Activated naive CD8-positive, alpha-beta T cell treated with anti-CD3 and anti-CD28 coated beads, Interleukin-2, amount 50 U/mL, for 24 hours (primary cell): ENCODE measurements around the gene TTN.

Experiments
- ATAC-seq: fragments of 150-1000 bp; cut with Tn5 transposase; one replicate; pipeline ENCODE4 v1.10.0; 2021
- DNase-seq: peaks from one replicate; pipeline ENCODE4 v3.0.0; 2021
- H3K27ac Mint-ChIP-seq: one replicate; pipeline ENCODE4 v1.8.0; 2021; ENCODE audit warnings: mild to moderate bottlenecking, mixed read lengths
- H3K27me3 Mint-ChIP-seq: one replicate; pipeline ENCODE4 v1.8.0; 2021; ENCODE audit warnings: mixed read lengths
- H3K36me3 Mint-ChIP-seq: one replicate; pipeline ENCODE4 v1.8.0; 2021; ENCODE audit warnings: low read depth, mixed read lengths
- H3K4me1 Mint-ChIP-seq: one replicate; pipeline ENCODE4 v1.8.0; 2021; ENCODE audit warnings: mixed read lengths
- H3K4me3 Mint-ChIP-seq: one replicate; pipeline ENCODE4 v1.8.0; 2021; ENCODE audit warnings: mild to moderate bottlenecking, moderate library complexity, mixed read lengths
- H3K9me3 Mint-ChIP-seq: one replicate; pipeline ENCODE4 v1.8.0; 2021; ENCODE audit warnings: mixed read lengths

Gene TTN

DNA sequence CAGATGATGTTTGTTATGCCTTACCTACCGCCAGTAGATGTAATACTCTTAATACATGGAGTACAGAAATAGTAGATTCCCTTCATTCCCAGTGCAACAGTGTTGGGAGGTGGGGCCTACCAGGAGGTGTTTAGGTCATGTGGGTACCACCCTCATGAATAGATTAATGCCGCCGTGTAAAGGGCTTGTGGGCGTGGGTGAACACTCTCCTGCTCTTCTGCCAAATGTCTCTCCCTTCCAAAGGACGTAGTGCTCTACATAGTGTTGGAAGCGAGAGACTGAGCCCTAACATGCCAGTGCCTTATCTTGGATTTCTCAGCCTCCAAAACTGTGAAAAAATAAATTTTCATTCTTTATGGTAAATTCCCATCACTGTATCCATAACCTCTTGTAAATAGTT lies 296.8 kb downstream of the TTN start:
- peaks cover 38% of the 10 kb centered on the region for H3K36me3 Mint-ChIP-seq
- no peak overlapping the region for H3K4me3 Mint-ChIP-seq
- ATAC-seq, result no peak
- H3K4me1 Mint-ChIP-seq, result peaks cover 36% of the 10 kb centered on the region
- no peaks in the 10 kb centered on the region for H3K9me3 Mint-ChIP-seq
- H3K27me3 Mint-ChIP-seq, result no peaks in the 10 kb centered on the region
- no peak for DNase-seq
- H3K27ac Mint-ChIP-seq, result no peak overlapping the region

DNA sequence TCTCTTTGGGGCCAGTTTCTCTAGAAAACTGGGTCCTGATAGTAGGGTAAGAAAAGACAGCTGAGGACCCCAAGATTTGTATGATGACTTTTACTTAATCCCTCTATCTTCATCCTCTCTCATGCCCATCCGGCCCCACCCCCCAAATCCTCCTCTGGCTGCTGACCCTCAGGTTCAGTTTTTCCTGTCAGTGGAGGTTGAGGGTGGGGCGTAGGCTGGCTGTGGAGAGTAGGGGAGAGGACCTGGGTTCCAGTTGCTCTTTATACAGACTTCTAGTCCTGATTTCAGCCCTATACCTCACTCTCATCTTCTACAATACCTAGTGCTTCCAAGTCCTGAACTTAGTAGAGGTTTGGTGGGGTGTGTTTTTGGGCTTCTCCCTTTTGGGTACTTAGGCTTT lies 298.6 kb downstream of the TTN start:
- no peak for DNase-seq
- H3K27ac Mint-ChIP-seq, result no peak overlapping the region
- no peaks in the 10 kb centered on the region for H3K9me3 Mint-ChIP-seq
- H3K36me3 Mint-ChIP-seq, result peaks cover 40% of the 10 kb centered on the region
- no peaks in the 10 kb centered on the region for H3K27me3 Mint-ChIP-seq
- H3K4me1 Mint-ChIP-seq, result peaks cover 20% of the 10 kb centered on the region
- ATAC-seq, result no peak
- H3K4me3 Mint-ChIP-seq, result no peak overlapping the region

DNA sequence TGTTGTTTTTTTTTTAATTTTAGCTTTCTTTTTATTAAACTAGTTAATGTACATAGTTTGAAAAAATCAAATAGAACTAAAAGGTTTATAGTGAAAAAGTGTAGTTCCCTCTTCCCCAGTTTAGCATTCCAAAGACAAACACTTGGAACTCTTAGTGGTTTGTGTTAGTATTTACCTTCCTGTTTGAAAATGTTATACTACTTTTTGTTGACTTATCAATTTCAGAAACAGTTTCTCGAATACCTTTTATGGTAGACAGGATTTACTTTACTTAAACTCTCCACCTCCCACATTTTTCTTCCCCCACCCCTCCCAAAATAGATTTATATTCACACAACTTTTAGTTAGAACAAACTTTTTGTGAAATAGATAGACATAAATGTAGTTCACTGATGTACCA lies 300.3 kb downstream of the TTN start:
- H3K27ac Mint-ChIP-seq, result no peak overlapping the region
- H3K9me3 Mint-ChIP-seq, result no peaks in the 10 kb centered on the region
- no peak overlapping the region for H3K4me3 Mint-ChIP-seq

DNA sequence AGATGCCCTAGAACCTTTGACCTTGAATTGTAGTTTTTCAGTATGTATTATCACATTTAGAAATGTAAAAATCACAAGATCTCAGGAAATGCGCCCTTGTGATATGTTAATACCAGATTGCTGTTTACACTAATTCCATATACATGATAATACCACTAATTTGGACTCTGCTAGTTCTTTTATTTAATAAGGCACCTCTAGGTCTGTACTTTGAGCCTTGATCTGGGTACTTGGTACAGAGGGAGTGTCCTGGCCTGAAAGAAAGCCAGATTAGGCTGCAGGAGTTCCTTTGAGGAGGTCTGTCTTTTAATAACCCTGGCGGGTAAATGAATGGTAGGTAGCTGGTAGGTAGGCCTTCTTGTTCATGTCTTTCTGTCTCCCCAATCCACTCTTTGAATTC lies 300.7 kb downstream of the TTN start:
- Mint-ChIP-seq H3K4me3 (no peak overlapping the region), H3K27ac (no peak overlapping the region), H3K4me1 (peaks cover 11% of the 10 kb centered on the region), H3K27me3 (no peaks in the 10 kb centered on the region), H3K9me3 (no peaks in the 10 kb centered on the region), H3K36me3 (peaks cover 44% of the 10 kb centered on the region)
- ATAC-seq (no peak), DNase-seq (no peak)

More for the DNA sequence above, 300.3 kb downstream of the TTN start:
- ATAC-seq, result no peak
- Mint-ChIP-seq H3K27me3 (no peaks in the 10 kb centered on the region), H3K4me1 (peaks cover 11% of the 10 kb centered on the region), H3K36me3 (peaks cover 43% of the 10 kb centered on the region)
- DNase-seq, result no peak

DNA sequence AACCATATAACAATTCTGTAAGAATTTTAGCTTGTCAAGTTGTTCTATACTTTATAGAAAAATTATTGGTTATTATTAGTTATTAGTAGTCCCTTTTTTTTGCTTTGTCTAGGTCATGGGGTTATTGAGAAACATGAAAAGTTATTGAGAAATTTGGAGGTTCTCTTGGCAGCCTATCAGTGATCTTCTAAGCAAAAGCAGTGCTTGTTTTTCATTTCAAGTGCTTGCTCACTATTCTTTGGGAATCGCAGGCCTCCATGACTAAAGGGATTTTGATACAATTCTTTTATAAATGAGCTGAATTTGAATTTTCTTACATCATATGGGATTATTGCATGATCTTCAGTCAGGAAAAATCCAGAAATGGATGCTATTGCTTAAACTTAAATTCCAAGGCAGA lies 301.1 kb downstream of the TTN start:
- no peak for DNase-seq
- Mint-ChIP-seq H3K36me3 (peaks cover 47% of the 10 kb centered on the region), H3K4me3 (no peak overlapping the region), H3K27ac (no peak overlapping the region), H3K9me3 (no peaks in the 10 kb centered on the region), H3K27me3 (no peaks in the 10 kb centered on the region), H3K4me1 (peaks cover 11% of the 10 kb centered on the region)
- no peak for ATAC-seq

DNA sequence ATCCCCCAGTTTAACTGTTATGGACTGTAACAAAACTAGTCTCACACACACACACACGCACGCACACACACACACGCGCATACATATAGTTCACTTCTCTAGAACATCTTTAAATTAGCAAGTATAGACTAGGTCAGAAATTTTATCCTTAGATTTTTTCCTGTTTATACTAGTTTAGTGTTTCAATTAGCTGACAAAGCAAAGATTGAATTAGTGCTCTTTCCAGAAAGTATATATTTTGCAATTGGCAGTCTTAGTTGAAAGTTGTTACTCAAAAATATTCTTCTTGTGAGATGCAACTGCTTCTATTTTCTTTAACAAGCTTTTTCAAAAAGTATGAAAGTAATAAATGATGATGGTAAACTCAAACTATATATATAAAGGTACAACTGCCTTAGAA lies 304.5 kb downstream of the TTN start:
- Mint-ChIP-seq H3K36me3 (peaks cover 65% of the 10 kb centered on the region), H3K4me3 (no peak overlapping the region), H3K27ac (no peak overlapping the region), H3K4me1 (peaks cover 8% of the 10 kb centered on the region), H3K9me3 (no peaks in the 10 kb centered on the region), H3K27me3 (no peaks in the 10 kb centered on the region)
- ATAC-seq (no peak), DNase-seq (no peak)

DNA sequence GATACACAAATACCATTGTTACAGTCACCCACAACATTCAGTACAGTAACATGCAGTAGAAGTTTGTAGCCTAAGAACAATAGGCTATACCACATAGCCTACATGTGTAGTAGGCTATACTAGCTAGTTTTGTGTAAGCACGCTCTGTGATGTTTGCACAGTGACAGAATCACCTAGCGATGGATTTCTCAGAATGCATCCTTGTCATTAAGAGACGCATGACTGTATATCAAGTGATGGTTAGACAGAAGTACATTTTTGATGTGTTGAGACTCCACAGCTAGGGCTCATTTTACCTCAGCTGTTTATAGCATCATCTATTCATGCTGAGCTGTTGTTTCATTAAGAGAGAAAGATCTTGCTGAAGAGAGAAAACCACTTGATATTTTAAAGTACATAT lies 307.6 kb downstream of the TTN start:
- Mint-ChIP-seq H3K36me3 (peaks cover 71% of the 10 kb centered on the region), H3K4me3 (no peak overlapping the region), H3K9me3 (no peaks in the 10 kb centered on the region), H3K27ac (no peak overlapping the region), H3K4me1 (no peaks in the 10 kb centered on the region), H3K27me3 (no peaks in the 10 kb centered on the region)
- ATAC-seq (no peak), DNase-seq (no peak)

DNA sequence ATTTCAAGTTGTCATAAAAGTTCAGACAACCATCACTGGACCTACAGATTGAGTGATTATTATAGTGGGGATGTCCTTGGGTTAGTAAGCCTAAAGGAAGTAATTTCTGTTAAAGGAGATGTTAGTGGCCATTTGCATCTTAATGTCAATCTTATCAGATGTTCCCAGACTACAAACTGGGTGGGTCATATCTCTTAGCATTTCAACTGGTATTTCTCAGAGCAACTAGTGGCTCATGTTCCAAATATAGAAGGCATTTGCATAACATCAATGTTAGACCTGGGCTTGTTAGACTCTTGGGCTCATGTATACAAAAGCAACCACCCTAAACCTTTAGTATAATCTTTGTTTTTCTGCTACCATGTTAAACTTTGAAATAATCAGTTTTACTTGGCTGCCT lies 309.1 kb downstream of the TTN start:
- Mint-ChIP-seq H3K36me3 (peaks cover 68% of the 10 kb centered on the region), H3K4me1 (peaks cover 4% of the 10 kb centered on the region), H3K4me3 (no peak overlapping the region), H3K9me3 (no peaks in the 10 kb centered on the region), H3K27ac (no peak overlapping the region), H3K27me3 (no peaks in the 10 kb centered on the region)
- ATAC-seq (no peak), DNase-seq (no peak)

DNA sequence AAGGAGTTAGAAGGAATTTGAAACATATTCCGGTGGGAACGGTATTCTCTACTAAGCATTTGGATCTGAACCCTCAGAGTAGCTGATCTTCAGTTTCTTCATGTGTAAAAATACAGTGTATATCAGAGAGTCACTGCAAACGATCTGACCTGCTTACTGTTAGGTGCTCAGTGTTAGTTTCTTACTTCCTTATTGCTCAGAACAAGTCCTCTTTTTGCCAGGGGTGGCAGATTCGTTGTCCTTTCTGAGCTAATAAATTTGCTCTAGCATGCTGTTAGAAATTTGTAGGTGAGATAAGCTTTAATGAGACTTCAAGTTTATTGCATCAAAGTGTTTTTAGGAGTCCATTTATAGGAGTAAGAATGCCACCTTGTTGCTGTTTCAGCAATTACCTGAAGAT lies 311.2 kb downstream of the TTN start:
- no peak for ATAC-seq
- Mint-ChIP-seq H3K9me3 (no peaks in the 10 kb centered on the region), H3K4me1 (peaks cover 10% of the 10 kb centered on the region), H3K27ac (no peak overlapping the region), H3K36me3 (peaks cover 60% of the 10 kb centered on the region), H3K4me3 (no peak overlapping the region), H3K27me3 (no peaks in the 10 kb centered on the region)
- DNase-seq, result no peak

DNA sequence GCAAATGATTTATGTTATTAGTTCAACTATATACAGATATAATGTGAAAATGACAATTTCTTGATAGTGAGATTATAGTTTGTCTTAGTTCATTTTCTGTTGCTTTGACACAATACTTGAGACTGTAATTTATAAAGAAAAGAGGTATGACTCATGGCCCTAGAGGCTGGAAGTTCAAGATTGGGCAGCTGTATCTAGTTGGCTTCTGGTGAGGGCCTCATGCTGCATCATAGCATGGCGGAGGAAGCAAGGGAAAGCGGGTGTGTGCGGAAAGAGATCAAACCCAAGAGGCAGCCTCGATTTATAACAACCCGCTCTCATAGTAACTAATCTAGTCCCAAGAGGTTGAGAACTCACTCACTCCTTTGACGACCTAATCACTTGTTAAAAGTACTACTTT lies 315.6 kb downstream of the TTN start:
- no peak for ATAC-seq
- Mint-ChIP-seq H3K4me1 (peaks cover 14% of the 10 kb centered on the region), H3K27ac (no peak overlapping the region), H3K4me3 (no peak overlapping the region), H3K36me3 (peaks cover 53% of the 10 kb centered on the region), H3K27me3 (no peaks in the 10 kb centered on the region), H3K9me3 (no peaks in the 10 kb centered on the region)
- no peak for DNase-seq

DNA sequence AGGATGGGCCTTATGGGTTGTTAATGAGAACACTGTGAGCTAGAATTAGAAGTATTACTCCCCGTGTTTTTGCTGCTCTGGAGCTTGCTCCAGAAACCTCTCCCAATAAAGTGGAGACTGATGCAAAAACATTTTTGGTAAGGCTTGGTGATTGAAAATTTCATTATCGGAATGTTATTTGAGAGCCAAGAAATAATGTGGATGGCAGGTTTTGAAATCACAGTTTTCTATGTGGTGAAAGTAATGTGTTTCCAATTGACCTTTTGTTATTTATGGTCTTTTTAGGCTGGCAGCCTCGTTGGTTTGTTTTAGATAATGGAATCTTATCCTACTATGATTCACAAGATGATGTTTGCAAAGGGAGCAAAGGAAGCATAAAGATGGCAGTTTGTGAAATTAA lies 321.9 kb downstream of the TTN start:
- Mint-ChIP-seq H3K9me3 (no peaks in the 10 kb centered on the region), H3K27ac (no peak overlapping the region), H3K36me3 (peaks cover 27% of the 10 kb centered on the region), H3K4me3 (no peak overlapping the region), H3K27me3 (no peaks in the 10 kb centered on the region), H3K4me1 (peaks cover 32% of the 10 kb centered on the region)
- DNase-seq, result no peak
- no peak for ATAC-seq

DNA sequence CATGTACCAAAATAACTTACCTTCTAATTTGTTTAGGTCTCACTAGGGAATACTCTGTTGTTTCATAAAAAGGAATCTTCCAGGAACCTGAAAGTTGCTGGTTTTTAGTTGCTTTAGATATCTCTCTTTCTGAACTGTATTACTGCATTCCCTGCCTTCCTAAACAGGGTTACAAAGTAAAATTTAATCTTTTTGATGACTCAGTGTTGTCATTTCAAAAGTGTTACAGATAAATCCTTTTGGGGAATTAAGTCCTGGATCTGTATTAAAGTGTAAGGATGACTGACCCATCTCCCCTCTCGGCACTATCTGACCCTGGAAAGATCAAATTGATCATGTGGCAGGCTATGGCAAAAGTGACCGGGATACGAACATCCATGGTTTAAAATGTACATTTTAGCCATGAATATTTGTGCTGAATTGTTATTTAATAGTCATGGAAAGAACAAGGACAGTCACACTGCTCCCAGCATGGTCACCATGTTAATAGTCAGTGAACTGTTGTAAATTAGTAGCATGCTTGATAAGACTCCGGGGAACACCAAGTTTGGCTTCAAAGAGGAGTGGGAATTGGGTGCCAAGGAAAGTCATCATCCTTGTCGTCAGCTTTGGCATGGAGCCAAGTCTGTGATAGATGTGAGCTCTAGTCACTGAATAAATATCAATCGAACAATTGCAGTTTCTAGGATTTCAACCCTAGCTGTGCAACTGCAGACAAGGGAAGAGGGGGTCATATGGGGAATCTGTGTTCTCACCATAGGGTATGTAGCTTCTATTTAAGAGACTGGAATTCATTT lies 322.8 kb downstream of the TTN start:
- no peak for ATAC-seq

DNA sequence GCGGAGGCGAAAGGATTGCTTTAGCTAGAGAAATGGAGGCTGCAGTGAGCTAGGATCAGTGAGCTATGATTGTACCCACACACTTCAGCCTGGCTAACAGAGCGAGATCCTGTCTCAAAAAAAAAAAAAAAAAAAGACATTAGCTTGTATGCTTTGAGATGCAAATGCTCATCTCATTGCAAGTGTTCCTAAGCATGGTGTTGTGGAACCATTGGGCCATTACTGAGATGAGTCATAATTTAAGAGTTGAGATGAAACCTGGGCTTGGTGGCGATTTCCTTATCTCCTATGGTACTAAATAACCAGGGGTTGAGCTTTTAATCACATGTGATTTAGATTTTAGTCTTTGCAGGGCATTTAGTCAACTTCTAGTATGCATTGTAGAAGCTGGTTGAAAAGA lies 324.8 kb downstream of the TTN start:
- Mint-ChIP-seq H3K27me3 (no peaks in the 10 kb centered on the region), H3K4me1 (peaks cover 44% of the 10 kb centered on the region), H3K27ac (no peak overlapping the region), H3K9me3 (no peaks in the 10 kb centered on the region), H3K4me3 (peak overlapping the region; percentile 90), H3K36me3 (peaks cover 17% of the 10 kb centered on the region)
- DNase-seq (no peak), ATAC-seq (peak; percentile 1)

More for the DNA sequence above, 322.8 kb downstream of the TTN start:
- peaks cover 21% of the 10 kb centered on the region for H3K36me3 Mint-ChIP-seq
- H3K4me3 Mint-ChIP-seq, result no peak overlapping the region
- H3K27me3 Mint-ChIP-seq, result no peaks in the 10 kb centered on the region
- H3K9me3 Mint-ChIP-seq, result no peaks in the 10 kb centered on the region
- peaks cover 37% of the 10 kb centered on the region for H3K4me1 Mint-ChIP-seq
- no peak overlapping the region for H3K27ac Mint-ChIP-seq
- no peak for DNase-seq

DNA sequence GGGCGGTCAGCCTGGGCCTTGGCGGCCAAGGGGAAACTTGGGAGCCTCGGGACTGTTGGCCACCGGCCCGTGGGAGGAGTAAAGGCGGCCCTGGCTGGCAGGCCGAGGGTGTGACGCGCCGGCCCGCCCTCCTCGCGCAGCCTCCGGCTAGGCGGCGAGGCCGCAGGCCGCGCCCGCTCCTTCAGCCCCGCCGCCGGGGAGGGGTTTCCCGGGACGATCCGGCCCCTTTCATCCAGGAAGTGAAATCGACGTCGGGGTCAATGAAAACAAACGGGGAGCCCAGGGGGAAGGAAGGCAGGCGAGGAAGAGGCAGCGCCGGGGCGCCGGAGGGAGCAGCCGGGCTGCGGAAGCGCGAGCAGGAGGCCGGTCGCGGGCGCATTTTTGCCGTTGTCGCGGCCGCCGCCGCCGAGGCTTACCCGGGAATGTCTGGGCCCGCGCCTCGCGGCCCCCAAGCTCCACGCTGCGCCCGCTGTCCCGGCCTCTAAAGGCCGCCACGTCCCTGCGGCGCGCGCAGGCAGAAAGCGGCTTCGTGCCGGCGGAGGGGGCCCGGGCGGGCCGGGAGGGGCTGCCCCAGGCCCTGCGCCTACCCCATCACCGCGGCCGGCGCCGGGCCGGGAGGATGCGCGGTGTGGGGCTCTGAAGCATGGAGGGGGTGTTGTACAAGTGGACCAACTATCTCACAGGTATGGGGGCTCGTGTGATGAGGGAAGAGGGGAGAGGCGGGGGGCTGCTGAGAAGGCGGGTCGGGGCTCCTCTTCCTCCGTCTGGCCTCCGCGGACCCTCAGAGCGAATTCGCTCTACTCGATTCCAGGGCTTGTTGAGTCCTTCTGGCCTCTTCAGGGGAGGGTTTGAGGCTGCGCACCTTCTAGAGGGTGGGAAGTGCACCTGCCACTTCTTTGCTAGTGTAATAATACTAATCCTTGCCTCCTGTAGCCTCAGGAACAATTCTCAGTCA lies 326.7 kb downstream of the TTN start, which contains the start of gene PLEKHA3:
Gene PLEKHA3 (plus strand): TSS at position 231 of the 955 bp plus-strand sequence. CDS start 413 bp downstream, at position 644.
- peaks cover 5% of the 10 kb centered on the region for H3K36me3 Mint-ChIP-seq
- H3K27ac Mint-ChIP-seq, result peak within 1 kb of the TSS; percentile 89
- ATAC-seq (peak; percentile 74), DNase-seq (peak; percentile 82)
- no peaks in the 10 kb centered on the region for H3K27me3 Mint-ChIP-seq
- peaks cover 55% of the 10 kb centered on the region for H3K4me1 Mint-ChIP-seq
- peak within 1 kb of the TSS; percentile 91 for H3K4me3 Mint-ChIP-seq
- H3K9me3 Mint-ChIP-seq, result no peaks in the 10 kb centered on the region

DNA sequence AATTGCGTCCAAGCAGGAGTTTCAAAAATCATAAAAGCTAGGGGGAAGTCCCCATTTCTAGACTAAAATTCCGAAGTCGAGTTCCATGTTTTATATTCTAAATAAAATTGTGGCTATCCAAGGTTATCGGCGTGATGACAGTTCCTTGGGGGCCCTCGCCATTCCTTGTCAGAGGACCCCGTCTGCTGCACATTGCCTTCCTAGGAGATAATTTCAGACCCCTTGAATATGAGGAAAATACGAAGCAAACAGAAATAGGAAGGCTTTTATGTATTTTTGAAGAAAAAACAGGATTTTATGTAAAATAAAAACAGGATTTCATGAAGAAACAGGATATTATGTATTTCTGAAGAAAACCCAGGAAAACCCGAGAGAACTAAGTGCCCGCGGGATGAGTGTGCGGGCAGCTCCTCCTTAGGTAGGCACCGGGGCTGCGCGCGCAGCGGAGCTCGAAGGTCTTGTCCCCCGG lies 327.4 kb downstream of the TTN start:
- DNase-seq, result no peak
- Mint-ChIP-seq H3K4me1 (peaks cover 54% of the 10 kb centered on the region), H3K4me3 (peak overlapping the region; percentile 91), H3K9me3 (no peaks in the 10 kb centered on the region), H3K36me3 (peaks cover 2% of the 10 kb centered on the region), H3K27ac (peak overlapping the region; percentile 39), H3K27me3 (no peaks in the 10 kb centered on the region)
- ATAC-seq, result no peak
